ENCODE data around the gene LNPEP. TPM values are rescaled to one million over a fixed set of nuclear protein-coding genes. Genes with fewer than 3 reads are reported as not detected.

LNPEP gene
- total and polyA plus RNA-seq, 2 of the 13 experiments (the other 11 are each of a cell fraction or from before 2014, with no cell fraction given): 8.0 to 16.9 TPM

DNA sequence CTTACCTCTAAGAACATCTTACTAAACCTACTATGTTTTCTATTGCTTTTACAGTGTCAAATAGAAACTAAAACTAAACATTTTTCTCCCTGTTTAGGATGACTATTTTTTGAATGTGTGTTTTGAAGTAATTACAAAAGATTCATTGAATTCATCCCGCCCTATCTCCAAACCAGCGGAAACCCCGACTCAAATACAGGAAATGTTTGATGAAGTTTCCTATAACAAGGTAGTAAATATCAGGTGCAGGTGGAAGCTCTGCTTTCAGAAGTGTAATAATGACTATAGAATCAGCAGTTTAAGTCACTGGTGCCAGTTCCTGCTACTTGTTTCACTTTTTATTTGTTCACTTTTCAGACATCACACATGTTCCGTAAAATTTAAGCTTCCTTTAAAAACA is 39.6 kb upstream of the LNPEP start:
- Histone ChIP-seq H3K4me2 (ENCODE audit: low read depth, low read length) (no peak overlapping the region), H3K27ac (ENCODE audit: extremely low read length, insufficient read depth, low read length) (no peak overlapping the region), H4K20me1 (ENCODE audit: insufficient read depth, low read length) (no peaks in the 10 kb centered on the region), H3K36me3 (replicated peaks in 1 of 2; ENCODE audit: control insufficient read depth in 1 of 2, insufficient read depth in 2 of 2, low read length in 2 of 2) (peaks cover 2 to 4% of the 10 kb centered on the region in 2 experiments; a peak in 4 of 5 replicates), H3K27me3 (ENCODE audit: control insufficient read depth in 1 of 2, insufficient read depth in 2 of 2, low read length in 2 of 2) (no peaks in the 10 kb centered on the region), H3K79me2 (ENCODE audit: insufficient read depth, low read length) (no peaks in the 10 kb centered on the region), H3K4me3 (replicated peaks in 1 of 3; ENCODE audit: insufficient read depth in 1 of 3, low read depth in 2 of 3, low read length in 3 of 3) (no peak overlapping the region), H3K9ac (ENCODE audit: insufficient read depth, low read depth, low read length) (no peak overlapping the region), H3K4me1 (ENCODE audit: insufficient read depth, low read length) (no peaks in the 10 kb centered on the region), H2AFZ (ENCODE audit: low read length) (no peak overlapping the region), H3K9me3 (ENCODE audit: low read length) (no peaks in the 10 kb centered on the region)
- in situ Hi-C loops (cut with HindIII; ENCODE audit: extremely low pct_ligation_motif_present, low pct_unique_long_range_greater_than_20kb) (no loop called here), intact Hi-C loops (cut with micrococcal nuclease; ENCODE audit: unreplicated experiment) (no loop called here)
- TF ChIP-seq ZNF296 (CRISPR knock-in tag; conservative IDR thresholded peaks at IDR 0.05): no peak
- TF ChIP-seq, protein P1, sequence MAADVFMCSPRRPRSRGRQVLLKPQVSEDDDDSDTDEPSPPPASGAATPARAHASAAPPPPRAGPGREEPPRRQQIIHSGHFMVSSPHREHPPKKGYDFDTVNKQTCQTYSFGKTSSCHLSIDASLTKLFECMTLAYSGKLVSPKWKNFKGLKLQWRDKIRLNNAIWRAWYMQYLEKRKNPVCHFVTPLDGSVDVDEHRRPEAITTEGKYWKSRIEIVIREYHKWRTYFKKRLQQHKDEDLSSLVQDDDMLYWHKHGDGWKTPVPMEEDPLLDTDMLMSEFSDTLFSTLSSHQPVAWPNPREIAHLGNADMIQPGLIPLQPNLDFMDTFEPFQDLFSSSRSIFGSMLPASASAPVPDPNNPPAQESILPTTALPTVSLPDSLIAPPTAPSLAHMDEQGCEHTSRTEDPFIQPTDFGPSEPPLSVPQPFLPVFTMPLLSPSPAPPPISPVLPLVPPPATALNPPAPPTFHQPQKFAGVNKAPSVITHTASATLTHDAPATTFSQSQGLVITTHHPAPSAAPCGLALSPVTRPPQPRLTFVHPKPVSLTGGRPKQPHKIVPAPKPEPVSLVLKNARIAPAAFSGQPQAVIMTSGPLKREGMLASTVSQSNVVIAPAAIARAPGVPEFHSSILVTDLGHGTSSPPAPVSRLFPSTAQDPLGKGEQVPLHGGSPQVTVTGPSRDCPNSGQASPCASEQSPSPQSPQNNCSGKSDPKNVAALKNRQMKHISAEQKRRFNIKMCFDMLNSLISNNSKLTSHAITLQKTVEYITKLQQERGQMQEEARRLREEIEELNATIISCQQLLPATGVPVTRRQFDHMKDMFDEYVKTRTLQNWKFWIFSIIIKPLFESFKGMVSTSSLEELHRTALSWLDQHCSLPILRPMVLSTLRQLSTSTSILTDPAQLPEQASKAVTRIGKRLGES (CRISPR knock-in tag; IDR thresholded peaks at IDR 0.05; ENCODE audit: borderline replicate concordance): no peak
- no peak for TF ChIP-seq JUND (CRISPR knock-in tag; IDR thresholded peaks at IDR 0.05)
- no peak for TF ChIP-seq AGO2 (optimal IDR thresholded peaks at IDR 0.05; ENCODE audit: low read depth, low read length)
- TF ChIP-seq NR3C1 (CRISPR knock-in tag; IDR thresholded peaks at IDR 0.05): no peak
- no peak for TF ChIP-seq HNRNPL (IDR thresholded peaks at IDR 0.05; ENCODE audit: low read depth, low read length)
- no peak for FAIRE-seq
- ChIA-PET POLR2A (no interaction called here), CTCF (ENCODE audit: low intra/inter-chr PET ratio, low total read pairs) (no interaction called here)
- no peak for DNase-seq (ENCODE audit: low spot score)
- BruUV-seq (replicated peaks): no TSS peak
- no peak for ATAC-seq
- 98% methylated on average over 4 of the region's 4 CpGs for WGBS (ENCODE audit: low lambda C conversion rate)

DNA sequence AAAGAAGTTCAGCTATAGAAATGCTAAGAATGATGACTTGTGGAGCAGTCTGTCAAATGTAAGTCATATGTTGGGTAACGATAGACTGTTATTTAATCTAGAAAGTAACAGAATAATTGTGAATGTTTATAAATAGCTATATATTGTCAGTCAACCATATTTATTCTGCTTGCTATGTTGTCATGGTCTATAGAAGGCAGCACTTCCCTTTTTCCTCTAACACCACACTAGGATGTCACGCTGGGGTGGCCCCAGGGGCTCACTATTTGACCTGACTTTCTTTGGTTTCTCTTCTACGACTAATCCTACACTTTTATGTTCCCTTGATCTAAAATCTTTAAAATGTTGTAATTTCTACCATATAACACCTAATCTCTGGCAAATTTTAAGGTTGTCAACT is 39.1 kb upstream of the LNPEP start:
- peaks cover 2 to 6% of the 10 kb centered on the region in 2 experiments; a peak in 4 of 5 replicates for H3K36me3 ChIP-seq (replicated peaks in 1 of 2; ENCODE audit: control insufficient read depth in 1 of 2, insufficient read depth in 2 of 2, low read length in 2 of 2)
- H3K27ac ChIP-seq (ENCODE audit: extremely low read length, insufficient read depth, low read length): no peak overlapping the region
- 82% methylated on average over 3 of the region's 3 CpGs for WGBS (ENCODE audit: low lambda C conversion rate)
- no peaks in the 10 kb centered on the region for H3K27me3 ChIP-seq (ENCODE audit: control insufficient read depth in 1 of 2, insufficient read depth in 2 of 2, low read length in 2 of 2)
- no peaks in the 10 kb centered on the region for H3K9me3 ChIP-seq (ENCODE audit: low read length)
- CTCF ChIA-PET (ENCODE audit: low intra/inter-chr PET ratio, low total read pairs): no interaction called here
- no peaks in the 10 kb centered on the region for H3K4me1 ChIP-seq (ENCODE audit: insufficient read depth, low read length)
- H4K20me1 ChIP-seq (ENCODE audit: insufficient read depth, low read length): no peaks in the 10 kb centered on the region
- POLR2A ChIA-PET: no interaction called here
- no peak for ATAC-seq
- no peak overlapping the region for H3K4me3 ChIP-seq (replicated peaks in 1 of 3; ENCODE audit: insufficient read depth in 1 of 3, low read depth in 2 of 3, low read length in 3 of 3)
- H3K79me2 ChIP-seq (ENCODE audit: insufficient read depth, low read length): no peaks in the 10 kb centered on the region
- in situ Hi-C loops (cut with HindIII; ENCODE audit: extremely low pct_ligation_motif_present, low pct_unique_long_range_greater_than_20kb): no loop called here
- no TSS peak for BruUV-seq (replicated peaks)
- H3K9ac ChIP-seq (ENCODE audit: insufficient read depth, low read depth, low read length): no peak overlapping the region
- no peak overlapping the region for H2AFZ ChIP-seq (ENCODE audit: low read length)
- intact Hi-C loops (cut with micrococcal nuclease; ENCODE audit: unreplicated experiment): no loop called here
- H3K4me2 ChIP-seq (ENCODE audit: low read depth, low read length): no peak overlapping the region
- FAIRE-seq: no peak
- DNase-seq (ENCODE audit: low spot score): no peak
- TF ChIP-seq, protein P2, sequence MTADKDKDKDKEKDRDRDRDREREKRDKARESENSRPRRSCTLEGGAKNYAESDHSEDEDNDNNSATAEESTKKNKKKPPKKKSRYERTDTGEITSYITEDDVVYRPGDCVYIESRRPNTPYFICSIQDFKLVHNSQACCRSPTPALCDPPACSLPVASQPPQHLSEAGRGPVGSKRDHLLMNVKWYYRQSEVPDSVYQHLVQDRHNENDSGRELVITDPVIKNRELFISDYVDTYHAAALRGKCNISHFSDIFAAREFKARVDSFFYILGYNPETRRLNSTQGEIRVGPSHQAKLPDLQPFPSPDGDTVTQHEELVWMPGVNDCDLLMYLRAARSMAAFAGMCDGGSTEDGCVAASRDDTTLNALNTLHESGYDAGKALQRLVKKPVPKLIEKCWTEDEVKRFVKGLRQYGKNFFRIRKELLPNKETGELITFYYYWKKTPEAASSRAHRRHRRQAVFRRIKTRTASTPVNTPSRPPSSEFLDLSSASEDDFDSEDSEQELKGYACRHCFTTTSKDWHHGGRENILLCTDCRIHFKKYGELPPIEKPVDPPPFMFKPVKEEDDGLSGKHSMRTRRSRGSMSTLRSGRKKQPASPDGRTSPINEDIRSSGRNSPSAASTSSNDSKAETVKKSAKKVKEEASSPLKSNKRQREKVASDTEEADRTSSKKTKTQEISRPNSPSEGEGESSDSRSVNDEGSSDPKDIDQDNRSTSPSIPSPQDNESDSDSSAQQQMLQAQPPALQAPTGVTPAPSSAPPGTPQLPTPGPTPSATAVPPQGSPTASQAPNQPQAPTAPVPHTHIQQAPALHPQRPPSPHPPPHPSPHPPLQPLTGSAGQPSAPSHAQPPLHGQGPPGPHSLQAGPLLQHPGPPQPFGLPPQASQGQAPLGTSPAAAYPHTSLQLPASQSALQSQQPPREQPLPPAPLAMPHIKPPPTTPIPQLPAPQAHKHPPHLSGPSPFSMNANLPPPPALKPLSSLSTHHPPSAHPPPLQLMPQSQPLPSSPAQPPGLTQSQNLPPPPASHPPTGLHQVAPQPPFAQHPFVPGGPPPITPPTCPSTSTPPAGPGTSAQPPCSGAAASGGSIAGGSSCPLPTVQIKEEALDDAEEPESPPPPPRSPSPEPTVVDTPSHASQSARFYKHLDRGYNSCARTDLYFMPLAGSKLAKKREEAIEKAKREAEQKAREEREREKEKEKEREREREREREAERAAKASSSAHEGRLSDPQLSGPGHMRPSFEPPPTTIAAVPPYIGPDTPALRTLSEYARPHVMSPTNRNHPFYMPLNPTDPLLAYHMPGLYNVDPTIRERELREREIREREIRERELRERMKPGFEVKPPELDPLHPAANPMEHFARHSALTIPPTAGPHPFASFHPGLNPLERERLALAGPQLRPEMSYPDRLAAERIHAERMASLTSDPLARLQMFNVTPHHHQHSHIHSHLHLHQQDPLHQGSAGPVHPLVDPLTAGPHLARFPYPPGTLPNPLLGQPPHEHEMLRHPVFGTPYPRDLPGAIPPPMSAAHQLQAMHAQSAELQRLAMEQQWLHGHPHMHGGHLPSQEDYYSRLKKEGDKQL (CRISPR knock-in tag; IDR thresholded peaks at IDR 0.05; ENCODE audit: low read depth): no peak
- TF ChIP-seq ZNF264 (CRISPR knock-in tag; IDR thresholded peaks at IDR 0.05): no peak
- TF ChIP-seq CHD2 (IDR thresholded peaks at IDR 0.05; ENCODE audit: low read depth, low read length): no peak
- no peak for TF ChIP-seq CBFB (CRISPR knock-in tag; IDR thresholded peaks at IDR 0.05)

All from HepG2 (cell line).